Hematopoietic multipotent progenitor cell treated with erythropoietin and hydrocortisone succinate and interleukin-3 and kit ligand, for 15 days (in vitro differentiated cells): ENCODE data around the gene RNF5.
A peak's percentile ranks its signal among the peaks of the same experiment; 100 is the strongest.
"Not testable (repeated sequence)": the region's sequence is repeated elsewhere in the genome, so short reads cannot be mapped to it uniquely, and the experiment has no call there.

Source experiments
- DNase-seq: peaks from one replicate; pipeline ENCODE4 v3.0.0-alpha.2; 2015; ENCODE audit warnings: low spot score

Gene RNF5

DNA sequence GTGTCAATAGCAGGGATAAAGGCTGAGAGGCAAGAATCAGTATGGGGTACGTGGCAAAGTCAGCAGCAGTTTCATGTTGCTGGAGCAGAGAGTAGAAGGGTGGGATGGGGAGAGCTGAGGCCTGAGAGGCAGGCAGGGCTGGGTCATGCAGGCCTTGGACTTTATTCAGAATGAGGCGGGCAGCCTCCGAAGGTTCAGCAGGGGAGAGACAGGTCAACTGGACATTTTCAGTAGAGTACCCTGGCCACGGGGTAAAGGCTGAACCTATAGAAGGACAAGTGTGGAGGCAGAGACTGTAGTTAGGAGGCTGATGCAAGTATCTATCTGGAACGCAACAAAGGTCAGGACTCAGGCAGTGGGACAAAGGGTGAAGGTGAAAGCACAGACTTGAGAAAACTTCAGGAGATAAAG lies 32.0 kb downstream of the RNF5 start:
- DNase-seq = no peak

DNA sequence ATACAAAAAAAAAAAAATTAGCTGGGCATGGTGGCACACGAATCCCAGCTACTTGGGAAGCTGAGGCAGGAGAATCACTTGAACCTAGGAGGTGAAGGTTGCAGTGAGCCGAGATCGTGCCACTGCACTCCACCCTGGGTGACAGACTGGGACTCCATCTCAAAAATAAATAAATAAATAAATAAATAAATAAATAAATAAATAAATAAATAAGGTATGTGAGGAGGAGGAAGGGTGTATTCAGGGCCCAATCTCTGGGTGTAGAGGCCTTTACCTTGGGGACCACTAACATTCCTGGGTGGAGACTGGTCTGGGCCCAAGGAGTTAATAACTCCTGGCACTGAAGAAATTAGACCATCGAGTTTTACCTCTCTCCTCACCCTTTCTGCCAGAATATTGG lies 33.2 kb downstream of the RNF5 start:
- DNase-seq = not testable (repeated sequence)

DNA sequence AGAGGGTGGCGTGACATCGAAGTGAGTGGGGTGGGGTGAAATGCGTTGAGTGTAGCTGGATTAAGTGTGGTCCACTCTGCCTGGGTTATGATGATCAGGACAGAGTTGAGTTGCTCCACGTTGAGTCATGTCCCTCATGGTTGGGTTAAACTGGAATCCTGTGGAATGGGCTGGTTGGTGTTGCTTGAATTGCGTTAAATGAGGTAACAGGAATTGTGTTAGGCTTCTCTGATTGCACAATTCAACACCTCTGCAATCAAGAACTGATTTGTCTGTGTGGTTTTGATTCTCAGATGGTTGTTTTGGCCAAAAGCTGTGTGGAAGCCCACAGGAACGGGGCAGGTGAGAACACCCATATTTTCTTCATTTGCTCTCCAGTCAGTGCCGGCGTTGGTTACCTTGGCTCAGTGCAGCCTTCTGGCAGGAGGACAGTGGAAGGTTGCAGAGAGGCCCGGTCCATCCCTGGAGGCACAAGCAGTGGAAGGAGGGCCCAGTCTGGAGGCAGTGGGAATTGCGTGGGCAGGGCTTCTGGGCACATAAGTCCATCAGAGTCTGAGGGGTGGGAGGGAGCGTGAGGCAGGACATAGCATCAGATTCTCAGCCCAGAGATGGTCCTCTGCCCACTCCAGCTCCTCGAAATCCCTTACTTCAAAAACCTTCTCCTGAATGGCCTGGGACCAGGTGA lies 34.0 kb downstream of the RNF5 start:
- DNase-seq = no peak

DNA sequence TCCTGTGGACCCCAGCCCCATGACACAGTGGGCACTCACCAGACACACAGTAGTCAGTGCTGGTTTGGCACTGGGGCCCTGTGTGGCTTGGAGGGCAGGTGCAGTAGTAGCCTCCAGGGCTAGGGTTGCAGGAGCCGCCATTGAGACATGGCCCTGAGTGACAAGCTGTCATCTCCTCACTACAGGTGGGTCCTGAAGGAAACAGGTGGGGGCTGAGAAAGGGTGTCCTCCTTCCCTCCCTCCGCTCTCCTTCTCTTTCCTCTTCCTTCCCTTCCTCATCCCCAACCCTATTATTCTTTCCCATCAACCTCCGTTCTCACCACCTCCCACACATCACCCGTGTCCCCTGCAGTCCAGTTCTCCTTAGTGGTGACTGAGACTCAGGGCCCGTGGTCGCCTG lies 35.4 kb downstream of the RNF5 start:
- no peak for DNase-seq

DNA sequence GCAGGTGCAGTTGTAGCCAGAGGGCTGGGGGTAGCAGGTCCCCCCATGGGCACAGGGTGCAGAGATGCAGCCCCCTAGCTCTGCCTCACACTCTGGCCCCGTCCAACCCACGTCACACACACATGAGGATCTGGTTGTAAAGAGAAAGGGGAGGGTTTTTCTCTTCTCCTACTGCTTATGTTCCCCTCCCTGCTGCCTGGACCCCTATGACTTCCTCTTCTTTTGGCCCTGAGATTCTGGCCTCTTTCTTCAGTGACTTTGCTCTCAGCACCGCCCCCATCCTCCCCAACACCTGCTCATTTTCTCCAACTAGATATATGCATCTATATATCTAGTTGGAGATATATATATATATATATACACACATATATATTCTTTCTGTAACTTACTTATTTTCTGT lies 35.9 kb downstream of the RNF5 start:
- DNase-seq = no peak

DNA sequence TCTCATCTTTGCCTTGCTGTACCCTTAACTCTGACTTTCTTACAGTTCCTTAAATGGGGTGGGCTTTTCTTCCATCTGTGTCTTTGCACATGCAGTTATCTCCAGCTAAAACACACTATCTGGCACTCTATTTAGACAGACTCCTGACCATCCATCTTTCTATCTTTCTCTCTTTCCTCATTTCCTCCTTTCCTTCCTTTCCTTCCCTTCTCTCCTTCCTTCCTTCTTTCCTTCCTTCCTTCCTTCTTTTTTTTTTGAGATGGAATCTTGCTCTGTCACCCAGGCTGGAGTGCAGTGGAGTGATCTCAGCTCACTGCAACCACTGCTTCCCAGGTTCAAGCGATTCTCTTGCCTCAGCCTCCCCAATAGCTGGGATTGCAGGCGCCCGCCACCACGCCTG lies 37.4 kb downstream of the RNF5 start:
- no peak for DNase-seq

DNA sequence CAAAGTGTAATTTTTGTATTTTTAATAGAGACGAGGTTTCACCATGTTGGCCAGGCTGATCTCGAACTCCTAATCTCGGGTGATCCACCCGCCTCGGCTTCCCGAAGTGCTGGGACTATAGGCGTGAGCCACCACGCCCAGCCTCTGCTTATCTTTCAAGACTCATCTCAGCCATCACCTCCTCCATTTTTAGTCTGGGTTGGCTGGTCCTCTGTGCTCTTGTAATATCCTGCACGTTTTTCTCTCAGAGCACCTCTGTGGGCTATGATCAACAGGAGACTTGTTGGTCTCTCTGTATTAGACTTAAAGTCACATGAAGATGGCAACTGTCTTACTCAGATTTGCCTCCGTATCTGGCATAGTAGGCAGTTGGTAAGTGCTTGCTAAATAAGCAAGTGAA lies 38.1 kb downstream of the RNF5 start:
- DNase-seq = peak; percentile 21

DNA sequence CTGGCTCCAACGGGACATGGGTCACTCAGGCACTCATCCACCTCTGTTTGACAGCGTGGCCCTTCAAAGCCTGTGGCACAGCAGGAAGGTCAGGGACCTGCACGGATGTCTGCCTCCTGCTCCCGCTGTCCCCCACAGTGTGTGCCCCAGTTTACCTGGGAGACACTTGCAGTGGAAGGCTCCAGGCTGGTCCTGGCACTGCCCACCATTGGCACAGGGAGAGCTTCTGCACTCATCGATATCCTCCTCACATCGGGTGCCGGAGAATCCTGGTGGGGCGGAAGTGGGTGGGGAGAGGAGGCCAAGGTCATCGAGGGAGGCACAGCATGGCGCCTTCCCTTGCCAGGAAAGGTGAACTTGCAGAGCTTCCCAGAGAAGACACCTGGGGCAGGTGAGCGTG lies 38.8 kb downstream of the RNF5 start:
- no peak for DNase-seq

DNA sequence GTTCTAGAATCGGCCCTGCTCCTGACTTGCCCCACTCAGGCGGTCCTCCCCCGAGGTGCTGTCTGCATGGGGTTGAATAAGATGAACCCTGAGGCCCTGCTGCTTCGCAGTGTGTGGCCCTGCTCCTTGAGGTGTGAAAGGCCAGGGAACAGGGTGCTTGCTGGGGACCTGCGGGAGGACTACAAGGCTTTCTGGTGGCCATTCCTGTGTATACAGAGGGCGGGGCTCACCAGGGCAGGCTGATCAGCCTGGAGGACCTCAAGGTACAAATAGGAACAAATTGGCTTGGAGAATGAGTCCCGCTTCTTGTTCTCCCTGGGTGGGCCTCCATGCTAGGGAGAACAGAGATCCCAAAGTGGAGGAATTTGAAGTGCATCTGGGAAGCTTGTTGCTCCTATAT lies 40.0 kb downstream of the RNF5 start:
- no peak for DNase-seq

DNA sequence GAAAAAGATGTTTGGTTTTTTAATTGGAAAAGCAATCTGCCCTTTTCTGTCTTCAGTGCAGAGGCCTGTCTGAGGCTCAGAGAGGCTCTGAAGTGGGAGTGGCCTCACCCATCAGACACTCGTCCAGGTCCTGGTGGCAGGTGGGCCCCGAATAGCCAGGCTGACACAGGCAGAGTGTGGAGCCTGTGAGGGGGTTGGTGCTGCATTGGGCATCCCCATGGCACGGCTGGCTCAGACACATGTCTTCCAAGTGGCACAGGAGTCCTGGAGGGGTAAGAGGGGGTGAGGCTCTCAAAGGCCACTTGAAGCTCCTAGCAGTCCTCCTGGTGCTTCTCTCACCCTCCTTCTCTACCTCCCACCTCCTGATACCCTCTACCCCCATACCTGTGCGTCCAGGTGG lies 41.8 kb downstream of the RNF5 start:
- DNase-seq = no peak

DNA sequence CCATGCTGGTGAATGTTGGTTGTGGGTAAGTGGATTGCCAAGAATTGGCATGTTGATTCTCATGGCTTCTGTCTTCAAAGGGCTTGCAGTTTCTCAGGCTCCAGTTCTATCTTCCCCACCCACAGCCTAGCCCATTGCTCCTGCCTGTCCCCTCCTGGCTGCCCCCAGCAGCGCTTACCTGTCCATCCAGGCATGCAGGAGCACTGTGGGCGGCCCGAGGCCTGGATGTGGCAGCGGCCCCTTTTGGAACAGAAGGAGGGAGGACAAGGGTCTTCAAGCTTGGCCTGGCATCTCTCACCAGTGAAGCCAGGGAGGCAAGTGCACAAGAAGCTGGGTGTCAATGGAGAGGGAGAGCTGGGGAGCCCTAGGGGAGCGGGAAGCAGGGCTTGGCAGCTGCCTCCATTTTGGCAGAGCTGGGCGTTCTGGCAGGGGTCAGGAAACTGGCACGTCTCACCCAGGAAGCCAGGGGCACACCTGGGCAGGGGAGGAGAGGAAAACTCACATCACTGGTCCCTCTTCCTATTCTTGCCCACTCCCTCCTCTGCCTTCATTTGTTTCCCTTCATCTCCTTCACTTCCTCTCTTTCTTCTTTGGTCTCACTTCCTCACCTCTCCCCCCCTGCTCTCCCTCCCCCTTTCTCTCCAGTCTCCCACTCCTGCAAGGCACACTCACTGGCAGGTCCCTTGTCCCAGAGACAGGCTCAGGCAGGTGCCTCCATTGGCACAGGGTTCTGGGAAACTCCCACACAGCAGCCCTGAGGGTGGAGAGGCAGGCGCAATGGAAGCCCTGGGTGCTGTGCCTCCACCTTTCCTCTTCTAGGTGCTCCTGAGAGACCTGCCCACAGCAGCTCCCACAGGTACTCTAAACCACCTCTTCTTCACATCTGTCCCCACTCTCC lies 44.4 kb downstream of the RNF5 start:
- no peak for DNase-seq

DNA sequence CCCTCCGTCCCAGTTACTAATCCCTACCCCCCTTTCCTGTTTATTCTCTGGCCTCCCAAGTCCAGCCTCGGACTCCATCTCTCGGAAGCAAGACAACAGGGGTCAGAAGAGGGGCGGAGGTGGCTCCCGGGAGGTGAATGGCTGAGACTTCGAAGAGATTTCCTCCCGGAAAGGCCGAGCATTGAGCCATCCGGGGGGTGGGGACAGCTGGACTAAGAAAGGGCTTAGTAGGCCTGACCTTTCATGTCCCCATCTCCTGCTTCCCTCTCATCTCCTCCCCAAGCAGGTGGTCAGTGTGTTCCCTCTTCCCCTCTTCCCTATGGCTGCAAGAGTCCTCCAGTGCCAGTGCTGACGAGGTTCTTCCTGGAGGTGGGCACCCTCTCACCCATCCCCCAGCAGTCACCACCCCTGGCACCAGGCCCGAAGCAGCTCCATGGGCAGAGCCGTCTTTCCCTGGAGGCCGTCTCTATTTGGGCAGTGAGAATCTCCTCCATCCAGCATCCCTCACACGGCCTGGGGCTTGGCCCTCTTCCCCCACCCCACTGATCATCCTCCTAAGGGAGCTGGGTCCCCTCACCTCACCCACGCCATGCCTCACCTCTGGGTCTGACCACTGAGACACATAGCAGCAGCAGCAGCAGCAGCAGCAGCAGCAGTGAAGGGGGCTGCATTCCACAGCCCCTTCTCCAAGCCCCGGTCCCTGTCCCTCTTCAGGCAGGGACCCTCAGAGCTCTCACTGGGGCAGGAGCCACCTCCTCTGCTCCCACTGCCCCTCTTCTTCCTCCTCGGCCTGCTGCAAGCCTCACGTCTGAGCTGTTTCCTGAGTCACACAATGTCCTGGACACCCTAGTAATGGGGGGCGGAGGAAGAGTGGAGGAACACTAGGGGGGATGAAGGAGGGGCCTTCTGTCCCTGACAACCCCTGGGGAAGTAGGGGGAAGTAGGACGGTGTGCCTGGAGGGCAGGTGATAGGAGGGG lies 45.3 kb downstream of the RNF5 start, which contains the start of gene NOTCH4:
NOTCH4 (minus strand) TSS at position 810 of the 978 bp plus-strand sequence; CDS start at position 671, 139 bp downstream.
- no peak for DNase-seq

DNA sequence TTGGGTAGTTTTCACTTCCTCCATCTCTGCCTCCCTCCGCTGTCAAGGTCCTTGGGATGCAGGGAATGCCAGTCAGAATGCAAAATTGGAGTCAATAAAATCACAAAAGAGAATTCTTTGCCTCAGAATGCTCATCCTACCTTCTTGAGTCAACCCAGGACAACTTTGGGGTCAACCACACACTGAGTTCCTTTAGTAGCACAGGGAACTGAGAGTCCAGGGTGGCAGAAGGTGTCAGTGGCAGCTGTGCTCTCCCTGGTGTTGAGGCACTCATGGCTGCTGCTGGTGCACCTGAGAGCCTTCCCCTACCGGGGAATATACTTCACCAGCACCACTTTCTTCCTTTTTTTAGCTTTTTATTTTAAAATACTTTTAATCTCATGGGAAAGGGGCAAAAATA lies 46.5 kb downstream of the RNF5 start:
- no peak for DNase-seq

DNA sequence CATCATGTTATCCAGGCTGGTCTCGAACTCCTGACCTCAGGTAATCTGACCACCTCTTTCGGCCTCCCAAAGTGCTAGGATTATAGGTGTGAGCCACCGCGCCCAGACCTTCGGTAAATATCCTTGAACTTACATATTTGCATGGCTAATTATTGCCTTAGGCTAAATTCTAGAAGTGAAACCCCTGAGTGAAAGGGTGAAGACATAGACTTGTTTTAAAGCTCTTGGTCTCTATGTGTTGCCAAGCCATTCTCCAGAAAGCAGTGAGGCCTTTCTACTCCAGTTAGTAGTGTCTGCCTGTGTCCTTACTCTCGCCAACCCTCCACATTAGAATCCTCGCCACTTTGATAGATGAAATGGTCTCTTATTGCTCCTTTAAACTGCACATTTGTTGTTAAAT lies 48.2 kb downstream of the RNF5 start:
- DNase-seq = no peak
